Glutamatergic neuron (in vitro differentiated cells): ENCODE data around the gene TENT5C. TPM values are rescaled to one million over a fixed set of nuclear protein-coding genes. Genes with fewer than 3 reads are reported as not detected.
"Not testable (repeated sequence)": the region's sequence is repeated elsewhere in the genome, so short reads cannot be mapped to it uniquely, and the experiment has no call there.

ENCODE experiments used
- DNase-seq: peaks from one replicate; pipeline ENCODE4 v3.0.0; 2022
- H3K27ac Mint-ChIP-seq: one replicate; pipeline ENCODE4 v1.8.0; 2020; ENCODE audit warnings: mild to moderate bottlenecking, mixed read lengths, inconsistent platforms; ENCODE audit not compliant: unreplicated experiment
- H3K27me3 Mint-ChIP-seq: one replicate; pipeline ENCODE4 v1.8.0; 2020; ENCODE audit warnings: mild to moderate bottlenecking, moderate library complexity, mixed read lengths, inconsistent platforms; ENCODE audit not compliant: unreplicated experiment
- H3K36me3 Mint-ChIP-seq: one replicate; pipeline ENCODE4 v1.8.0; 2020; ENCODE audit warnings: mild to moderate bottlenecking, mixed read lengths, inconsistent platforms; ENCODE audit not compliant: unreplicated experiment
- H3K4me1 Mint-ChIP-seq: one replicate; pipeline ENCODE4 v1.8.0; 2020; ENCODE audit warnings: mild to moderate bottlenecking, low read depth, mixed read lengths, inconsistent platforms; ENCODE audit not compliant: unreplicated experiment
- H3K4me3 Mint-ChIP-seq: one replicate; pipeline ENCODE4 v1.8.0; 2020; ENCODE audit warnings: mild to moderate bottlenecking, mixed read lengths, inconsistent platforms; ENCODE audit not compliant: unreplicated experiment
- H3K9me3 Mint-ChIP-seq: one replicate; pipeline ENCODE4 v1.8.0; 2020; ENCODE audit warnings: mild to moderate bottlenecking, moderate library complexity, mixed read lengths, inconsistent platforms; ENCODE audit not compliant: unreplicated experiment
- CTCF ChIP-seq: fragments of 200-600 bp; sonication (generic); IDR thresholded peaks from one replicate; pipeline ENCODE4 v1.5.0; 2021; ENCODE audit not compliant: partially characterized antibody, unreplicated experiment
- long read RNA-seq: library from polyadenylated mRNA; unstranded; transcript quantifications from one replicate; pipeline ENCODE4 v2.0.0, GENCODE V29; 2020; ENCODE audit not compliant: unreplicated experiment
- total RNA-seq: library from RNA; stranded (reverse); fragmentation: NEBNext Ultra II Directional; extraction: Animal tissue kit (Norgen Biotek cat#: 25700); gene quantifications from one replicate; pipeline ENCODE4 v1.2.1, GENCODE V29; 2021; ENCODE audit not compliant: unreplicated experiment

TENT5C gene
- total RNA-seq: 0.27 TPM
- long read RNA-seq: 0 reads

- Mint-ChIP-seq H3K4me1 (no peaks in the 10 kb centered on the region), H3K4me3 (peak within 1 kb of the TSS; percentile 91), H3K27me3 (peaks cover 14% of the 10 kb centered on the region), H3K27ac (no peak within 1 kb of the TSS), H3K9me3 (peaks cover 2% of the 10 kb centered on the region), H3K36me3 (no peaks in the 10 kb centered on the region)
- no peak for TF ChIP-seq CTCF
- DNase-seq: peak; percentile 96
These were observed at the start of gene TENT5C for GRCh38 chr1:117605774-117606648. TENT5C (plus strand) TSS chr1:117606048; CDS start chr1:117622869, 16,821 bp downstream.

GRCh38 chr1:117556341-117556740 lies 49.5 kb upstream of the TENT5C start:
- Mint-ChIP-seq H3K27me3 (no peaks in the 10 kb centered on the region), H3K4me3 (no peak overlapping the region), H3K4me1 (no peaks in the 10 kb centered on the region), H3K27ac (no peak overlapping the region), H3K9me3 (peaks cover 6% of the 10 kb centered on the region), H3K36me3 (peaks cover 10% of the 10 kb centered on the region)
- no peak for TF ChIP-seq CTCF
- no peak for DNase-seq

GRCh38 chr1:117556976-117557375 lies 48.9 kb upstream of the TENT5C start:
- no peak for TF ChIP-seq CTCF
- Mint-ChIP-seq H3K4me1 (no peaks in the 10 kb centered on the region), H3K27ac (no peak overlapping the region), H3K9me3 (peaks cover 6% of the 10 kb centered on the region), H3K27me3 (no peaks in the 10 kb centered on the region), H3K36me3 (peaks cover 10% of the 10 kb centered on the region), H3K4me3 (no peak overlapping the region)
- no peak for DNase-seq

- H3K27ac Mint-ChIP-seq, H3K36me3 Mint-ChIP-seq, H3K27me3 Mint-ChIP-seq, H3K4me1 Mint-ChIP-seq, H3K4me3 Mint-ChIP-seq, H3K9me3 Mint-ChIP-seq, DNase-seq: not testable (repeated sequence)
These were observed 47.4 kb upstream of the TENT5C start for GRCh38 chr1:117558451-117558850.

- Mint-ChIP-seq H3K36me3 (peaks cover 10% of the 10 kb centered on the region), H3K9me3 (peaks cover 9% of the 10 kb centered on the region), H3K4me1 (peaks cover 2% of the 10 kb centered on the region), H3K4me3 (no peak overlapping the region), H3K27ac (no peak overlapping the region), H3K27me3 (no peaks in the 10 kb centered on the region)
- no peak for DNase-seq
- no peak for TF ChIP-seq CTCF
These were observed 46.7 kb upstream of the TENT5C start for GRCh38 chr1:117559139-117559538.
